ENCODE results near the gene EMP3. TPM values are rescaled to one million over a fixed set of nuclear protein-coding genes. Genes with fewer than 3 reads are reported as not detected.

Gene EMP3
- total and polyA plus RNA-seq, 9 of the 15 experiments (the other 6 are each of a cell fraction or from before 2014, with no cell fraction given): 123 to 386 (median 296) TPM

DNA sequence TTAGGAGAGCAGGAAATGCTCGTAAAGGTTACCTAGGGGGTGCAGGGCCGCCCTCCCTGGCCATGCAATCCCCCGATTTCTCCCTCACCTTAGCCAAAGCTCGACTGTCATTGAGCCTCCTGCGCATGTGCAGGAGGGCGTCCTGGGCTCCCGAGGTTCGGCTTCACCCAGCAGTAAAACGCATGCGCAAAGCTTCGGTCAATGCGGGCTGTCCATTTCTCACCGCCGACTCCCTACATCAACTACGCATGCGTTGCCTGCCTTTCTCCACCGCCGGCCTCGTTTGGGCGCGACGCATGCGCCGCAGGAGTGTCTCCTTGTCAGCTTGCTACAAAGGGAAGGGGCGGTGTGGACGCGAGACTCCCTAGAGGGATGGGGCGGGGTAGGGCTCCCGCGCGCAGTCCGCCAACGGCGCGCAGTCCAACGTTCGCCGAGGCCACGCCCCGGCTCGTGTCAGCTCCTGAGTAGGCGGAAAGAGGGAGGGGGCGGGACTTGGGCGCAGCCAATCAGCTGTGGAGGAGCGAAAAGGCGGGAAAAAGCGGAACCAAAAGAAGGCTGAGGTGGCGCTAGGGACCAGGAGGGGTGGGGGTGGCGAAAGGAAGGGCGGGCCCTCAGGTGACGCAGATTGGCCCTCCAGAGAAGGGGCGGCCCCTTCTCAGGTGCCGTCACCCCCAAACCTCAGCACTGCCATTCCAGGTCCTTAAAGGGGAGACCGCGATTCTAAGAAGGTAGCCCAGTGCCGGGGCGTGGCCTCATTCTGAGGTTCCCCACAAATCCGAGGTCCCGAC lies 38.7 kb downstream of the EMP3 start, which contains the start of the genes SYNGR4 and TMEM143 (continued):
- TF ChIP-seq KDM1A (IDR thresholded peaks at IDR 0.05) (no peak), ILF3 (IDR thresholded peaks at IDR 0.05; ENCODE audit: borderline replicate concordance) (no peak), ZFP1 (CRISPR knock-in tag; IDR thresholded peaks at IDR 0.05) (no peak), HSF4 (CRISPR knock-in tag; IDR thresholded peaks at IDR 0.05; ENCODE audit: borderline replicate concordance) (no peak), SP1 (CRISPR knock-in tag; IDR thresholded peaks at IDR 0.05) (peak; percentile 97), ZNF707 (CRISPR knock-in tag; conservative IDR thresholded peaks at IDR 0.05) (no peak), ZNF644 (tag; IDR thresholded peaks at IDR 0.05; ENCODE audit: low read depth) (no peak), ZNF174 (CRISPR knock-in tag; IDR thresholded peaks at IDR 0.05) (no peak), RCOR1 (IDR thresholded peaks at IDR 0.05; ENCODE audit: borderline replicate concordance in 1 of 2, low read depth in 2 of 2, low read length in 2 of 2) (peak in 1 of 2 experiments; percentile 3; a peak in 1 of 4 replicates), KAT8 (IDR thresholded peaks at IDR 0.05; ENCODE audit: low read depth) (no peak), ZNF197 (CRISPR knock-in tag; IDR thresholded peaks at IDR 0.05; ENCODE audit: low read depth) (no peak), SRF (CRISPR knock-in tag; IDR thresholded peaks at IDR 0.05) (no peak), FOXA1 (IDR thresholded peaks at IDR 0.05; ENCODE audit: borderline replicate concordance) (no peak), ZNF224 (CRISPR knock-in tag; IDR thresholded peaks at IDR 0.05) (no peak), PHF8 (IDR thresholded peaks at IDR 0.05; ENCODE audit: borderline replicate concordance, low read length) (peak; percentile 14; the same call in 1 of the 2 replicates), PRMT5 (CRISPR knock-in tag; IDR thresholded peaks at IDR 0.05) (no peak), PHB2 (IDR thresholded peaks at IDR 0.05; ENCODE audit: low read depth) (no peak), BCOR (IDR thresholded peaks at IDR 0.05) (no peak), EP300 (IDR thresholded peaks at IDR 0.05; ENCODE audit: low read length) (peak; percentile 63; the same call in 1 of the 2 replicates)
- TF ChIP-seq, protein P1, sequence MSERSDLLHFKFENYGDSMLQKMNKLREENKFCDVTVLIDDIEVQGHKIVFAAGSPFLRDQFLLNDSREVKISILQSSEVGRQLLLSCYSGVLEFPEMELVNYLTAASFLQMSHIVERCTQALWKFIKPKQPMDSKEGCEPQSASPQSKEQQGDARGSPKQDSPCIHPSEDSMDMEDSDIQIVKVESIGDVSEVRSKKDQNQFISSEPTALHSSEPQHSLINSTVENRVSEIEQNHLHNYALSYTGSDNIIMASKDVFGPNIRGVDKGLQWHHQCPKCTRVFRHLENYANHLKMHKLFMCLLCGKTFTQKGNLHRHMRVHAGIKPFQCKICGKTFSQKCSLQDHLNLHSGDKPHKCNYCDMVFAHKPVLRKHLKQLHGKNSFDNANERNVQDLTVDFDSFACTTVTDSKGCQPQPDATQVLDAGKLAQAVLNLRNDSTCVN (CRISPR knock-in tag; IDR thresholded peaks at IDR 0.05): no peak
- TF ChIP-seq, protein P2, sequence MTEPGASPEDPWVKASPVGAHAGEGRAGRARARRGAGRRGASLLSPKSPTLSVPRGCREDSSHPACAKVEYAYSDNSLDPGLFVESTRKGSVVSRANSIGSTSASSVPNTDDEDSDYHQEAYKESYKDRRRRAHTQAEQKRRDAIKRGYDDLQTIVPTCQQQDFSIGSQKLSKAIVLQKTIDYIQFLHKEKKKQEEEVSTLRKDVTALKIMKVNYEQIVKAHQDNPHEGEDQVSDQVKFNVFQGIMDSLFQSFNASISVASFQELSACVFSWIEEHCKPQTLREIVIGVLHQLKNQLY (CRISPR knock-in tag; conservative IDR thresholded peaks at IDR 0.05): no peak
- TF ChIP-seq, protein P3, sequence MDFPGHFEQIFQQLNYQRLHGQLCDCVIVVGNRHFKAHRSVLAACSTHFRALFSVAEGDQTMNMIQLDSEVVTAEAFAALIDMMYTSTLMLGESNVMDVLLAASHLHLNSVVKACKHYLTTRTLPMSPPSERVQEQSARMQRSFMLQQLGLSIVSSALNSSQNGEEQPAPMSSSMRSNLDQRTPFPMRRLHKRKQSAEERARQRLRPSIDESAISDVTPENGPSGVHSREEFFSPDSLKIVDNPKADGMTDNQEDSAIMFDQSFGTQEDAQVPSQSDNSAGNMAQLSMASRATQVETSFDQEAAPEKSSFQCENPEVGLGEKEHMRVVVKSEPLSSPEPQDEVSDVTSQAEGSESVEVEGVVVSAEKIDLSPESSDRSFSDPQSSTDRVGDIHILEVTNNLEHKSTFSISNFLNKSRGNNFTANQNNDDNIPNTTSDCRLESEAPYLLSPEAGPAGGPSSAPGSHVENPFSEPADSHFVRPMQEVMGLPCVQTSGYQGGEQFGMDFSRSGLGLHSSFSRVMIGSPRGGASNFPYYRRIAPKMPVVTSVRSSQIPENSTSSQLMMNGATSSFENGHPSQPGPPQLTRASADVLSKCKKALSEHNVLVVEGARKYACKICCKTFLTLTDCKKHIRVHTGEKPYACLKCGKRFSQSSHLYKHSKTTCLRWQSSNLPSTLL (IDR thresholded peaks at IDR 0.05): no peak
- TF ChIP-seq, protein P4, sequence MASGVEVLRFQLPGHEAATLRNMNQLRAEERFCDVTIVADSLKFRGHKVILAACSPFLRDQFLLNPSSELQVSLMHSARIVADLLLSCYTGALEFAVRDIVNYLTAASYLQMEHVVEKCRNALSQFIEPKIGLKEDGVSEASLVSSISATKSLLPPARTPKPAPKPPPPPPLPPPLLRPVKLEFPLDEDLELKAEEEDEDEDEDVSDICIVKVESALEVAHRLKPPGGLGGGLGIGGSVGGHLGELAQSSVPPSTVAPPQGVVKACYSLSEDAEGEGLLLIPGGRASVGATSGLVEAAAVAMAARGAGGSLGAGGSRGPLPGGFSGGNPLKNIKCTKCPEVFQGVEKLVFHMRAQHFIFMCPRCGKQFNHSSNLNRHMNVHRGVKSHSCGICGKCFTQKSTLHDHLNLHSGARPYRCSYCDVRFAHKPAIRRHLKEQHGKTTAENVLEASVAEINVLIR (CRISPR knock-in tag; IDR thresholded peaks at IDR 0.05): no peak

All from K562 (cell line).